Measurements from ENCODE around the gene TM7SF2.

Gene TM7SF2

GRCh38 chr11:65131417-65131776, 19.7 kb downstream of the TM7SF2 start:
- no peak overlapping the region for H3K4me3 ChIP-seq (ENCODE audit: low read length)
- no peak for TF ChIP-seq CTCF (conservative IDR thresholded peaks at IDR 0.05; ENCODE audit: low read depth, low read length)
- DNase-seq (ENCODE audit: low read depth), result no peak

GRCh38 chr11:65131895-65132237, 20.2 kb downstream of the TM7SF2 start:
- DNase-seq (ENCODE audit: low read depth), result no peak
- no peak for TF ChIP-seq CTCF (conservative IDR thresholded peaks at IDR 0.05; ENCODE audit: low read depth, low read length)
- H3K4me3 ChIP-seq (ENCODE audit: low read length), result no peak overlapping the region

- no peak overlapping the region for H3K4me3 ChIP-seq (ENCODE audit: low read length)
- TF ChIP-seq CTCF (conservative IDR thresholded peaks at IDR 0.05; ENCODE audit: low read depth, low read length), result no peak
- DNase-seq (ENCODE audit: low read depth), result no peak
These were observed 20.7 kb downstream of the TM7SF2 start for GRCh38 chr11:65132238-65132987.

- DNase-seq (ENCODE audit: low read depth), result no peak
- H3K4me3 ChIP-seq (ENCODE audit: low read length), result peak overlapping the region; percentile 91
- no peak for TF ChIP-seq CTCF (conservative IDR thresholded peaks at IDR 0.05; ENCODE audit: low read depth, low read length)
These were observed 21.5 kb downstream of the TM7SF2 start for GRCh38 chr11:65132988-65133700.

GRCh38 chr11:65133724-65134123, 22.1 kb downstream of the TM7SF2 start:
- peak overlapping the region; percentile 91 for H3K4me3 ChIP-seq (ENCODE audit: low read length)
- TF ChIP-seq CTCF (conservative IDR thresholded peaks at IDR 0.05; ENCODE audit: low read depth, low read length), result no peak
- DNase-seq (ENCODE audit: low read depth), result no peak

- peak; percentile 62 for DNase-seq (ENCODE audit: low read depth)
- peak within 1 kb of the TSS; percentile 91 for H3K4me3 ChIP-seq (ENCODE audit: low read length)
- TF ChIP-seq CTCF (conservative IDR thresholded peaks at IDR 0.05; ENCODE audit: low read depth, low read length), result no peak
These were observed 22.7 kb downstream of the TM7SF2 start, which contains the start of gene SYVN1 for GRCh38 chr11:65134240-65134951. Gene SYVN1, minus strand, starts transcription at chr11:65134519. Its CDS starts 918 bp downstream, at chr11:65133601.
